ENCODE data around the gene FGGY. TPM values are rescaled to one million over a fixed set of nuclear protein-coding genes. Genes with fewer than 3 reads are reported as not detected.

The FGGY gene
- total RNA-seq, 1 experiment from 2014 or later: 4.7 TPM

DNA sequence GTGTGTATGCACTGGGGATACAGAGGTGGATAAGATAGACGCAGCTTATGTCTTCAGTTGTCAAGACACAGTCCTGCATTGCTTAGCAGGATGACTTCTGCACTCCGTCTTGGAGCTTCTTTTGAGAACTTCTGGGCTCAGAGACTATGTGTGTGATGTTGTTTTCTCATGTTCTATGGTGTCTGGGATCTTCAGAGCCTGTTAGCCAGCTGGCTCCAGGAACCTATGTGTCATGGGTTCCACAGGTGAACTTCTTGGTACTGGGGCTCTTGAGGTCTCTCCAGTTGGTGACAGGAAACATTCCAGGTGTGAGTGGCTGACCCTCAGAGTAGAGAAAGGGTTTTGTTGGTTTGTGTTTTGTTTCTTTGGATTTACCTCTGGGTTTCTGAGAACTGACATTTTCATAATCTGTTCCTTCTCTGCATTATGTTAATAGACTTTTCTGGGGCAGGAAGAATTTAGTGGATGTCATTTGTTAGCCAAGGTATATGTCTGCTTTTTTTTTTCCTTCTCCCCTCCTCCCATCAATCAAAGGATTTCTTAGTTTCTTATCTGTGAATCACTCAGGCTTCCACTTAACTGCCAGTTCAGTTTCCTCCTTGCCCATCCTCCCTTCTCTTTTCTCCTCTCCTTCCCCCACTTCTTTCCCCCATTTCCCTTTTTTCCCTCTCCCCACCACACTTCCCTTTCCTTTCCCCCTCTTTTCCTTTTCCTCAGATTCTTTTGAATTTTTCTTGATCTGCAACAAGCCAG is 18.1 kb downstream of the FGGY start:
- Histone ChIP-seq H2AFZ (ENCODE audit: low read length) (no peak overlapping the region), H3K79me2 (ENCODE audit: low read length) (no peaks in the 10 kb centered on the region), H4K20me1 (ENCODE audit: insufficient read depth, low read depth, low read length) (no peaks in the 10 kb centered on the region), H3K4me3 (ENCODE audit: low read length) (no peak overlapping the region), H3K9ac (ENCODE audit: low read length) (no peak overlapping the region), H3K27ac (ENCODE audit: low read length) (no peak overlapping the region), H3K9me2 (replicated peaks; ENCODE audit: insufficient read depth, low read length) (no peaks in the 10 kb centered on the region), H3K36me3 (ENCODE audit: insufficient read depth, low read length) (no peaks in the 10 kb centered on the region), H3K4me2 (ENCODE audit: low read depth, low read length, poor library complexity, severe bottlenecking) (no peak overlapping the region), H3K27me3 (ENCODE audit: low read length) (no peaks in the 10 kb centered on the region), H3K4me1 (ENCODE audit: low read length) (no peaks in the 10 kb centered on the region), H3K9me3 (ENCODE audit: low read length) (no peaks in the 10 kb centered on the region)
- no peak for DNase-seq

DNA sequence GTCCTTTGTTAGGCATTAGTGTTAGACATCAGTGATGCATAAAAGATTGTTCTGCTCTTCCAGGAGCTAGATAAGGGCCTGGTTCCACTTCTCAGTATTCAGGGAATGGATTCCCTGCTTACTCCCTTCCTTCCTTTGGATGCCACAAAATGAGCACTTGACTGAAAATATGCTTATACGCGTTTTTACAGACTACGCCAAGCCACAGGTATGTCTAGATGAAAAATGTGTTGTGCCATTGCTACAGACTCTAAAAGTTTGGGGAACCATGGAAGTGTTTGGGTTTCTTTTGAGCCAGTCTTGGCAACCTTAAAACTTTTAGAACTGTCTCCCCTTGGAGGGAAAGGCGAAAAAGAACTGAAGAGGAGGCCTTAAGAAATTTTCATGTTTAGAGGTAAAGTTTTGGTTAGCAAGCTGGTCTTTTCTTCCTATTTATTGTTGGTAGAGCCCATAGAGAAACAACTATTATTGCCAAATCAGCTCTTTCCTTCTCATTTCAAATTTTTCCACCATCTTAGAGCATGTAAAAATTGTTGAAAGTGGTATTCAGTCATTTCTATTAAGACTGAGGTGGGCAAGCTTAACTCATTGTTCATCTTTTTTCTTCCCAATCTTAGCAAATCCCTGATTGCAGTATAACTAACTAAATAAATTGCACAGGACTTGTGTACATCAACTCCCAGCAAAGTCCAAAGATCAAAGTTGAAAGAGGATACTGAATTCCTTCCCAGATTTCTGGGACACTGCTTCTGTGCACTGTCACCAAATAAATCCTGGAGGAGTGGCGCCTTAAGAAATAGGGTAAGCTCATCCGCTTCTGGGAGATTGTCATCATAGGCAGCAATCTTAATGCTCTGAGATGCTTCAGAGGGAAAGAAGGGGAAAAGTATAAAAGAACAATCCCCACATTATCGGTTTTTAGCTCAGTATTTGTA is 18.9 kb downstream of the FGGY start:
- H3K9me2 ChIP-seq (replicated peaks; ENCODE audit: insufficient read depth, low read length): no peaks in the 10 kb centered on the region
- H2AFZ ChIP-seq (ENCODE audit: low read length): no peak overlapping the region
- no peaks in the 10 kb centered on the region for H3K79me2 ChIP-seq (ENCODE audit: low read length)
- H3K36me3 ChIP-seq (ENCODE audit: insufficient read depth, low read length): no peaks in the 10 kb centered on the region
- no peak overlapping the region for H3K4me2 ChIP-seq (ENCODE audit: low read depth, low read length, poor library complexity, severe bottlenecking)
- H3K27me3 ChIP-seq (ENCODE audit: low read length): no peaks in the 10 kb centered on the region
- DNase-seq: no peak
- H3K9ac ChIP-seq (ENCODE audit: low read length): no peak overlapping the region
- H3K27ac ChIP-seq (ENCODE audit: low read length): no peak overlapping the region
- no peaks in the 10 kb centered on the region for H3K4me1 ChIP-seq (ENCODE audit: low read length)
- no peaks in the 10 kb centered on the region for H3K9me3 ChIP-seq (ENCODE audit: low read length)
- no peak overlapping the region for H3K4me3 ChIP-seq (ENCODE audit: low read length)
- no peaks in the 10 kb centered on the region for H4K20me1 ChIP-seq (ENCODE audit: insufficient read depth, low read depth, low read length)

DNA sequence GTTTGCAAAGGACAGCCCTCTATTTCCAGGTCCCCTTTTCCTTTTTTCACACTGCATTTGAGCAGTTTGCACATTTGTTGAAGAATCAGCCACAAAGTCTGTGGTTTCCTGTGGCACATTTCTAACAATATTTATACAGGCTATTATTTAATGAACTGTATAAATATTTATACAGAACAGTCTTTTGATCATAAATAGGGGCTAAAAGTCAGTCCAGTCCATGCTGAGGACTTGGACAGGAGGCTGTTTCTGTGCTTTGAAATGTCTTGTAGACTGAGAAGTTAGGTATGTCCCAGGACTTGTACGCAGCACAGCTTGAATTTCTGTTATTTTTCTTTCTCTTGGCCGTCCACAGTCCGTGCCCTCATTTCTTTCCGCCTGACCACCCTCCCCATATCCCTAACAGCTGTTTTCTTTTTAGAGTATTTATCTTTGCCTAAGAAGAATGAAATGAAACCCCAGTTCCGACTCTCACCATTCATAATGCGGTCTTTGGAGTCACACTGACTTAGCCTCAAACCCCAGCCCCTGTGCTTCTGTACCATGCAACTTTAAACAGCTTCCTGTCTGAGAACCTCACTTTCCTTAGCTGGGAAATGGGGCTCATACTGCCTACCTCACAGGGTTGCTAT is 19.7 kb downstream of the FGGY start:
- H3K4me2 ChIP-seq (ENCODE audit: low read depth, low read length, poor library complexity, severe bottlenecking): no peak overlapping the region
- H3K4me3 ChIP-seq (ENCODE audit: low read length): no peak overlapping the region
- no peaks in the 10 kb centered on the region for H3K9me2 ChIP-seq (replicated peaks; ENCODE audit: insufficient read depth, low read length)
- H3K9me3 ChIP-seq (ENCODE audit: low read length): no peaks in the 10 kb centered on the region
- H3K27ac ChIP-seq (ENCODE audit: low read length): no peak overlapping the region
- H3K9ac ChIP-seq (ENCODE audit: low read length): no peak overlapping the region
- no peak overlapping the region for H2AFZ ChIP-seq (ENCODE audit: low read length)
- no peaks in the 10 kb centered on the region for H4K20me1 ChIP-seq (ENCODE audit: insufficient read depth, low read depth, low read length)
- DNase-seq: no peak
- no peaks in the 10 kb centered on the region for H3K36me3 ChIP-seq (ENCODE audit: insufficient read depth, low read length)
- no peaks in the 10 kb centered on the region for H3K79me2 ChIP-seq (ENCODE audit: low read length)
- no peaks in the 10 kb centered on the region for H3K27me3 ChIP-seq (ENCODE audit: low read length)
- no peaks in the 10 kb centered on the region for H3K4me1 ChIP-seq (ENCODE audit: low read length)

DNA sequence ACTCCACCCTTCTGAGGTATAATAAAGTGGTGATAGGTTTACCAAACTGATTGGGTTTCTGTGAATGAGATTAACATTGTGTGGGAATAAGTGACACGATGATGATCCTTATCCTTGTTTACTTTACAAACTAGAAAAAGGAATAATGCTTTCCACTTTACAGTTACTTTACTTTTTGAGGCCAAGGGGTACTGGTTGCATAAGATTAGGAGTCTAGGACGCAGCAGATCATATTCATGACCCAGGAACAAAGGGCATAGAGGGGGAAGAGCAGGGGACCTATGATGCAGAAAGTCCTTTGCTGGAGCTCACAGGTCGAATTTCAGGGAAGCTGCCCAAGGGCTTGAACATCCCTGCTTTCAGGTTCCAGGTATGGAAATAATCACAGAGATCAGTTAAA is 20.4 kb downstream of the FGGY start:
- H3K4me1 ChIP-seq (ENCODE audit: low read length): no peaks in the 10 kb centered on the region
- H3K9me3 ChIP-seq (ENCODE audit: low read length): no peaks in the 10 kb centered on the region
- no peak overlapping the region for H2AFZ ChIP-seq (ENCODE audit: low read length)
- no peak overlapping the region for H3K4me2 ChIP-seq (ENCODE audit: low read depth, low read length, poor library complexity, severe bottlenecking)
- no peak overlapping the region for H3K4me3 ChIP-seq (ENCODE audit: low read length)
- no peaks in the 10 kb centered on the region for H3K9me2 ChIP-seq (replicated peaks; ENCODE audit: insufficient read depth, low read length)
- H4K20me1 ChIP-seq (ENCODE audit: insufficient read depth, low read depth, low read length): no peaks in the 10 kb centered on the region
- no peak overlapping the region for H3K27ac ChIP-seq (ENCODE audit: low read length)
- no peak for DNase-seq
- no peaks in the 10 kb centered on the region for H3K79me2 ChIP-seq (ENCODE audit: low read length)
- H3K27me3 ChIP-seq (ENCODE audit: low read length): no peaks in the 10 kb centered on the region
- H3K36me3 ChIP-seq (ENCODE audit: insufficient read depth, low read length): no peaks in the 10 kb centered on the region
- no peak overlapping the region for H3K9ac ChIP-seq (ENCODE audit: low read length)

DNA sequence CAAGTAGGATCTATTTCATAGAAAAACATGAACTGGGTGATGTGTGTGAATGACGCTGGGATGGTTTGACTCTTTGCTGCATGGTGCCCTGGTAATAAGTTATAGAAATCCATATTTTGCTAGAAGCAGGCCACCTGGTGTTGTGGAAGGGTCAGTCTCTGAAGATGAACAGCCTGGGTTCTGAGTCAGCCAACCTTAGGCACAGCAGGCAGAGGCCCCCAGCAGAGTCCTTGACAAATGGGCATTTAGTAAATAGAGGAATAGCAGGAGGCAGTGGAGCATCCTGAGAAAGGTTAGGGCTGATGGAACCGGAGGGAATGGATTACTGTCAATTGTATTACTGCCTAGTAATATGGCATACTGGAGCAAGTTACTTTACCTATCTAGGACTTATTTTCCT is 20.9 kb downstream of the FGGY start:
- Histone ChIP-seq H3K4me1 (ENCODE audit: low read length) (no peaks in the 10 kb centered on the region), H3K9me3 (ENCODE audit: low read length) (no peaks in the 10 kb centered on the region), H3K9me2 (replicated peaks; ENCODE audit: insufficient read depth, low read length) (no peaks in the 10 kb centered on the region), H3K79me2 (ENCODE audit: low read length) (no peaks in the 10 kb centered on the region), H3K27ac (ENCODE audit: low read length) (no peak overlapping the region), H2AFZ (ENCODE audit: low read length) (no peak overlapping the region), H4K20me1 (ENCODE audit: insufficient read depth, low read depth, low read length) (no peaks in the 10 kb centered on the region), H3K4me3 (ENCODE audit: low read length) (no peak overlapping the region), H3K27me3 (ENCODE audit: low read length) (no peaks in the 10 kb centered on the region), H3K9ac (ENCODE audit: low read length) (no peak overlapping the region), H3K4me2 (ENCODE audit: low read depth, low read length, poor library complexity, severe bottlenecking) (no peak overlapping the region), H3K36me3 (ENCODE audit: insufficient read depth, low read length) (no peaks in the 10 kb centered on the region)
- no peak for DNase-seq

DNA sequence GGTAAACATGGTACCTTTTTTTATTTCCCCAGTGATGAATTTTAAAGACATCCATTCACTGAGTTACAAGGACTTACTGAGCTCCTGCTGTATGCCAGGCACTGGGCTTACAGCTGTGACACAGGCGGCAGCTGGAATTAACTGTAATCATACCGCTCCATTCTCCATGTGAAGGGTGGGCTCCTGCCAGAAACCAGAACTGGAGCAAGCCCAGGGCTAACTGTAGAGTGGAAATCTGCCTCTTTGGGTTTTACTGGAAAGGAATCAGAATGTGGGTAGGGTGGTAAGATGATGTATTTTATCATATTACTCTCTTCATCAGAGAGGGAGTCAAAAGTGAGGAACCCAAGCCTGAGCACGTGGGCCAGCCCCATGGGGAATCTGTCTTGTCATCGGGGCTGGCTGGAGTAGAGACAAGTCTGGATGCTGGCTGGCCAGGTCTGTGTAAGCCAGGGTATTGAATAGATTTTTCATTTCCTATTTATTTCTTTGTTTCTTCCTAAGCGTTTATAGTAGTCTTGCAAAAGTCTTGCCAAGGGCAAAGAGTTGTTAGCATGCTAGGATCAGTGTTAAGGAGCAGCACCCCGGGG is 21.5 kb downstream of the FGGY start:
- no peak overlapping the region for H3K4me3 ChIP-seq (ENCODE audit: low read length)
- H3K4me2 ChIP-seq (ENCODE audit: low read depth, low read length, poor library complexity, severe bottlenecking): no peak overlapping the region
- no peaks in the 10 kb centered on the region for H3K4me1 ChIP-seq (ENCODE audit: low read length)
- H3K27ac ChIP-seq (ENCODE audit: low read length): no peak overlapping the region
- no peaks in the 10 kb centered on the region for H4K20me1 ChIP-seq (ENCODE audit: insufficient read depth, low read depth, low read length)
- DNase-seq: no peak
- H3K9ac ChIP-seq (ENCODE audit: low read length): no peak overlapping the region
- no peaks in the 10 kb centered on the region for H3K36me3 ChIP-seq (ENCODE audit: insufficient read depth, low read length)
- H2AFZ ChIP-seq (ENCODE audit: low read length): no peak overlapping the region
- H3K9me3 ChIP-seq (ENCODE audit: low read length): no peaks in the 10 kb centered on the region
- H3K79me2 ChIP-seq (ENCODE audit: low read length): no peaks in the 10 kb centered on the region
- H3K9me2 ChIP-seq (replicated peaks; ENCODE audit: insufficient read depth, low read length): no peaks in the 10 kb centered on the region
- no peaks in the 10 kb centered on the region for H3K27me3 ChIP-seq (ENCODE audit: low read length)

DNA sequence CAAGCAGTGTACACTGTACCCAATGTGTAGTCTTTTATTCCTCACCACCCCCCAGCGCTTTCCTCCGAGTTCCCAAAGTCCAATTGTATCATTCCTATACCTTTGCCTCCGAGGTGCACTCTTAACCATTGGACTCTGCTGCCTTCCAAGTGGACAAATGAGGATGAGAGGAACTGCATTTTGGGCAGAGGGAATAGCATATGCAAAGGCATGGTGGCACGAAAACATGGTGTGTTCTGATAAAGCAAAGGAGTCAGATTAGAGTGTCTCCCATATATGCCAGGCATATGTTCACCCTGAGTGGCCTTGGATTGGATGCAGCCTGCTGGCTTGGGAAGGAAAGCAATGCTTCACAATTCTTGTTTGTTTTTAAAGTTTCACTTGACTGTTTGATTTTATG is 25.5 kb downstream of the FGGY start:
- no peaks in the 10 kb centered on the region for H3K27me3 ChIP-seq (ENCODE audit: low read length)
- no peak overlapping the region for H3K4me3 ChIP-seq (ENCODE audit: low read length)
- H3K9me2 ChIP-seq (replicated peaks; ENCODE audit: insufficient read depth, low read length): no peaks in the 10 kb centered on the region

DNA sequence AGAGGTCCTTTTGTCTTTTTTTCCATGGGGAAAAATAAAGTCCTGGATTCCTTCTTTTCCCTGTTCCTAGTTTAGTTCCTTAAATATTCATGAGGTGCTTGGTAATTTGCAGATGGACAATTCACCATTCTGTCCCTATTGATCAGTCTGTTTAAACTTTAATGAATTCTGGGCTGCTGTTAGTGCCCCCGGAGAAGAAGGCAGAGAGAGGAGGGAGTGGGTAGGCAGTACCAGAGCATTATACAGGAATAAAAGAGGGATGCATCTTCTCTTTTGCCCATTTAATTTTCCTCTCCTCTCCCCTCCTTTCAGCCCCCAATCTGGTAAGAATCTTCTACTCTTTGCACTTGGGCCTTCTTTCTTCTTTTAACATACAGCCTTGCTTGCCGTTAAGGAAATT is 25.9 kb downstream of the FGGY start:
- H3K27ac ChIP-seq (ENCODE audit: low read length): no peak overlapping the region
- no peaks in the 10 kb centered on the region for H4K20me1 ChIP-seq (ENCODE audit: insufficient read depth, low read depth, low read length)
- H3K9me3 ChIP-seq (ENCODE audit: low read length): no peaks in the 10 kb centered on the region
- no peak overlapping the region for H3K4me2 ChIP-seq (ENCODE audit: low read depth, low read length, poor library complexity, severe bottlenecking)
- no peaks in the 10 kb centered on the region for H3K9me2 ChIP-seq (replicated peaks; ENCODE audit: insufficient read depth, low read length)
- no peaks in the 10 kb centered on the region for H3K4me1 ChIP-seq (ENCODE audit: low read length)
- no peaks in the 10 kb centered on the region for H3K36me3 ChIP-seq (ENCODE audit: insufficient read depth, low read length)
- no peaks in the 10 kb centered on the region for H3K79me2 ChIP-seq (ENCODE audit: low read length)
- no peak overlapping the region for H2AFZ ChIP-seq (ENCODE audit: low read length)
- no peak overlapping the region for H3K4me3 ChIP-seq (ENCODE audit: low read length)
- H3K27me3 ChIP-seq (ENCODE audit: low read length): no peaks in the 10 kb centered on the region
- DNase-seq: no peak
- no peak overlapping the region for H3K9ac ChIP-seq (ENCODE audit: low read length)

More for the DNA sequence above, 25.5 kb downstream of the FGGY start:
- no peak overlapping the region for H3K27ac ChIP-seq (ENCODE audit: low read length)
- H2AFZ ChIP-seq (ENCODE audit: low read length): no peak overlapping the region
- no peaks in the 10 kb centered on the region for H3K9me3 ChIP-seq (ENCODE audit: low read length)
- no peak overlapping the region for H3K9ac ChIP-seq (ENCODE audit: low read length)
- DNase-seq: no peak
- H4K20me1 ChIP-seq (ENCODE audit: insufficient read depth, low read depth, low read length): no peaks in the 10 kb centered on the region
- H3K79me2 ChIP-seq (ENCODE audit: low read length): no peaks in the 10 kb centered on the region
- no peak overlapping the region for H3K4me2 ChIP-seq (ENCODE audit: low read depth, low read length, poor library complexity, severe bottlenecking)
- H3K36me3 ChIP-seq (ENCODE audit: insufficient read depth, low read length): no peaks in the 10 kb centered on the region
- no peaks in the 10 kb centered on the region for H3K4me1 ChIP-seq (ENCODE audit: low read length)
